Activated gamma-delta T cell treated with anti-CD3 and anti-CD28 coated beads, Interleukin-2, amount 50 U/mL, for 16 hours (primary cell): Measurements from ENCODE around the gene MEF2D.

Experiments used
- DNase-seq: peaks from one replicate; pipeline ENCODE4 v3.0.0-alpha.2; 2020; ENCODE audit warnings: low read depth

Gene MEF2D

DNA sequence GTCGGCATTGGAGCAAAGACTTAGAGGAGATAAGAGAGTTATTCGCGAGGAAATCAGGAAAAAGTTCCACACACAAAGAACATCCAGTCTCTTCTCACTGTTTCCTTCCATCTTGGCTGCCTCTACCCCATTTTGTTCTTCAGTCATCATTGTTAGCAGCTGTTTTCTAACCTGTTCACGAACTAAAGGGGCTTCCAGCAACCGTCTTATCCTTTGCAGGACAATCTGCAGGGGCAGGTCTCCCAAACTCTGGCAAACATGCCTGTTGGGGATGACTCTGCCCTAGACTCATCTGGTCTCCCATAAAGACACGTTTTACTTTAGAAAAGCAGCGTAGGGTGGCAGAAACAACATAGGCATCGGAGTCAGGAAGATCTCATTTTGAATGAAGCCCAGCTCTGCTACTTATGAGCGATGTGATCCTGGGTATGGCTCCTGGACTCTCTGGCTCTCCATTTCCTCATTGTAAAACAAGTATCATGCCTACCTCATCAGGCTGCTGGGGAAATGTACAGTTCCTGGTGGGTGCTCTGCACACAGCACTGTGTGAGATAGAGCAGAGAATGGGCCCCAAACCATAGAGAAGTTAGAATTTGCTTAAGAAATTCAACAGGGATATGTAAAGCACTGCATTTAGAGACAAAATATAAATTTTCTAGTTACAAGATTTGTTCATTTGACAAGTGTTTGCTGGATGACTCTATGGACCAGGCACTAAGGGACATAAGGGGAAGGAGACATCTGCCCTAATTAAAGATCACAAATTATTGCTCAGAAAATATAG, 59.7 kb downstream of the MEF2D start:
- no peak for DNase-seq

DNA sequence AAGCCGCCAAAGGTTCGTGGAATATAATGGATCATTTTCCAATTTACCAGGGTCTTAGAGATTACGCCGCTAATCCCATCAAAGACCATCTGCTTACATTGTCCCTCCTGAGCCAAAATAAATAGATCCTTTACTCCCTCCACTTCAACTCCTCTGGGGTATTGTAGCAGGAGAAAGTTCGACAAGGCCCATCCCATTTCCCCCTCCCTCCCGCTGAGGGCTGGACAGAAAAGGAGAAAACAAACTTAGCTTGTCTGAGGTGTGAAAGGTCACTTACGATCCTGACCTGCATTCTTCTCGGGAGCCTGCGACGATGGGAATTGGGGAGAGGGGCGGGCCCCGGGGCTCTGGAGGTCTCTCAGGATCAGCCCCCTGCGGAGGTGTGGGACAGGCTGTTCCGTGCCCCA, 60.8 kb downstream of the MEF2D start:
- DNase-seq: no peak

- DNase-seq: no peak
Measured at GRCh38 chr1:156439036-156439776, 61.4 kb downstream of the MEF2D start.

GRCh38 chr1:156438278-156438987, 62.1 kb downstream of the MEF2D start:
- no peak for DNase-seq

DNA sequence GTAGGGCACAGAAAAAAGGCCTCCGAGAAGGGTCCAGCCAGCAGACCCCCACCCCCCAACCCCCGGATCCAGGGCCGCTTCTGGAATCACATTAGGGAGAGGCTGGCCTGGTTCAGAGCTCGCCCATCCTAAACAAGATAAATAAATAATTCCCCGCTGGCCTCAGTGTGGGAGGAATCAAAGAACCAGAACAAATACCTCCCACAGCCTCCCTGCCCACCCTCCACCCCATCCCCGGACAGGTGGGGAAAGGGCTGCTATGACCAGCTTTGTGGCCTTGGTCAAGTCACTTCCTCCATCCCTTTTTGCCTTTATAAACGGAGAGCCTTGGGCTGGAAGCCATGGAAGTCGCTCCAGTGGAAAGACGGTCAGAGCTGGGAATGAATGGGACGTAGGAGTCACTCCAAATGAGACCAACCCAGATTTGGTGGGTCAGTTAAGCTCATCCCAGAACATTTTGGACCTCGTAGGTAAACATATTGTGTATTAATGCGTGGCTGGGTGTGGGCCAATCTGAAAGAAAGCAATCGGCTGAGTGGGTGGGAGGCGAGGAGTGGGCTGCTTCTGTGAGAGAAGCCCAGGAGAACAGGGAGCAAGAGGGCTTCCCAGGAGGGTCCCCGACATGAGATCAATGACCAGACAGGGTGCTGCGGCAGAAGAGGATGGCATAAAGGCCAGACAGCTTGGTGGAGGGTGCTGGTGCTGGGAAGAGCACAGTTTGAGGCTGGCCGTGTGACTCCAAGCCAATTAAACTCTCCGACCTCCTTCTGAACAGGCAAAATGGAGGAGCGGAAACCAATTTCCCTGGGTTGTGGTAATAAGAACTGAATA, 63.3 kb downstream of the MEF2D start:
- DNase-seq: no peak

- no peak for DNase-seq
Measured at GRCh38 chr1:156436141-156437036, 64.2 kb downstream of the MEF2D start.

DNA sequence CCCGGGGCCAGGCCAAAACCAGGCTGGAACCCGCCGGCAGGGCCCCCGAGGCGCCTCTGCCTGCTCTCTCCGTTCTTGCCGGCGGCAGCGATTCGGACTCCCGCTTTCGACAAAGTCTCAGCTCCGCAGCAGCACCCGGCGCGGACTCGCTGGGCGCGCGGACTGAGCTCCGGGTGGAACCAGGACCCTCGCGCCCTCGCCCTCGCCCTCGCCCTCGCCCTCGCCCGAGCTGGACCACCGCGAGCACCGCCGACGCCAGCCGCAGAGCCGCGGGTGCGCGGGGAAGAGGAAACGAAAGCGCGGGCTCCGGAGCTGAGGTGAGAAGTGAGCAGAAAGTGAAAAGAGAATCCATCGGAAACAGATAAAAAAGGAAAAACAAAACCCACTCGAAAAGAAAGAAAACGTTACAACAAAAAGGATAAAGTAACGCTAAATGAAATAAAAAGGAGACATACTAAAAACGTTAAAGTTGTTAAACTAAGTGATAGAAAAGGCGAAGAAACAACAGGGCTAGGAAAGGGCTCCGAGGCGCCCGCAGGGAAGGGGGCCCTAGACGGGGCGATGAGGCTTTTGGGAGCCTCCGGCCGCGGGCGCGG, 64.9 kb downstream of the MEF2D start:
- DNase-seq: no peak

DNA sequence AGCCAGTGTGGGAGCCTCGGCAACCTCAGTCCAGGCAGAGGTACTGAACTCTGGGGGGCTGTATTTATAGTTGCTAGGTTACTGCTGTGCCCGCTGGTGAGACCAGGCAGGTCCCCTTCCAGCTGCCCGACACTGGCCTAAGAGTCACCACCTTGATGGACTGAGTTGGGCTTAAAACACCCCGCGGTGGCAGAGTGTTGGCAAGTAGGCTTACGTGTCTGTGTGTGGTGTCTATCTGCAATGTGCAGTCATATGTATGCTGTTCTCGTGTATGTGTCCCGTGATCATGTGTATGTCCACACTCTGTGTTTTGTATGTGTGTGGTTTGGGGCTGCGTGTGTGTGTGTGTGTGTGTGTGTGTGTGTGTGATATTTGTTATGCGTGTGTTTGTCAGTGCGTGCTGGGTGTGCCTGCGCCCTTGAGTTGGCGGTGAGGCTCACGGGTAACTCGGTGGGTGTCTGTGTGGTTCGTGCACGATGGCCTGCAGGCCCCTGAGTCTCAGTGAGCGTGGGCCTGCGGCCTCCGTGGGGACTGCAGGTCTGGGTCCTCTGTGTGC, 65.5 kb downstream of the MEF2D start:
- DNase-seq: no peak

DNA sequence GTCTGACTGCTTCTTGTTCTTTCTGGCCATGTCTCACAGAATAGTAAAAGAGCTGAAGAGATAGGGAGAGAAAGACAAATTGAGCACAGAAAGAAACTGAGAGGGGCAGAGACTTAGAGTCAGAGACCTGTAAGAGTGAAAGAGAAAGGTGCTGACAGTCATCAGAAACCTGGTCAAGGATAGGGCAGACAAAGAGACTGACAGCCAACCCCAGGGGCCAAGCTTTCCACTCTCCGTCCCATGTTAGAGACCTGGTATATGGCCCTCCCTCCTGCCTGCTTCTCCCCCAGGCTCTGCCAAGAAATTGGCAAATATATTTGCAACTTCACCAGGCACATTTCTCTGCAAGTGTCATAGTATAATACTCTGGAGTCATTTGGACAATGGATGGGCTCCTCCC, 67.0 kb downstream of the MEF2D start:
- no peak for DNase-seq

DNA sequence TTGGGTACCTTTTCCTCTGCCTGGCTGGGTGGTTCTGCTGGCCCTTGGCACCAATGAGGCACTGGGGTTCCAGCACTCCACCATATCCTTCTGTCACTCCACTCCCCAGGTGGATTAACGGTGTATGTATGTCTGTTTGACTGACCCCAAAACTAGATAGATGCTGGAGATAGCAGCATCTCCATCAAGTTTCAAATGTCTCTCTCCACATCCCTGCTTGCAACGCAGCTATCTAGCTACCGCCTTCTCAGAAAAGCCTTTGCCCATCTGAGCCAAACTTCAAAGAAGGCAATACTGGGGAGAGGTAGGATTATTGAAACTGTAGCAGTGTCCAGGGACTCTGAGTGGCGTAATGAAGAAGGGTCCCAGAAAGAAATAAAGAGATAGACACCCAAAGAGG, 67.5 kb downstream of the MEF2D start:
- no peak for DNase-seq

GRCh38 chr1:156432669-156433018, 67.9 kb downstream of the MEF2D start:
- no peak for DNase-seq

DNA sequence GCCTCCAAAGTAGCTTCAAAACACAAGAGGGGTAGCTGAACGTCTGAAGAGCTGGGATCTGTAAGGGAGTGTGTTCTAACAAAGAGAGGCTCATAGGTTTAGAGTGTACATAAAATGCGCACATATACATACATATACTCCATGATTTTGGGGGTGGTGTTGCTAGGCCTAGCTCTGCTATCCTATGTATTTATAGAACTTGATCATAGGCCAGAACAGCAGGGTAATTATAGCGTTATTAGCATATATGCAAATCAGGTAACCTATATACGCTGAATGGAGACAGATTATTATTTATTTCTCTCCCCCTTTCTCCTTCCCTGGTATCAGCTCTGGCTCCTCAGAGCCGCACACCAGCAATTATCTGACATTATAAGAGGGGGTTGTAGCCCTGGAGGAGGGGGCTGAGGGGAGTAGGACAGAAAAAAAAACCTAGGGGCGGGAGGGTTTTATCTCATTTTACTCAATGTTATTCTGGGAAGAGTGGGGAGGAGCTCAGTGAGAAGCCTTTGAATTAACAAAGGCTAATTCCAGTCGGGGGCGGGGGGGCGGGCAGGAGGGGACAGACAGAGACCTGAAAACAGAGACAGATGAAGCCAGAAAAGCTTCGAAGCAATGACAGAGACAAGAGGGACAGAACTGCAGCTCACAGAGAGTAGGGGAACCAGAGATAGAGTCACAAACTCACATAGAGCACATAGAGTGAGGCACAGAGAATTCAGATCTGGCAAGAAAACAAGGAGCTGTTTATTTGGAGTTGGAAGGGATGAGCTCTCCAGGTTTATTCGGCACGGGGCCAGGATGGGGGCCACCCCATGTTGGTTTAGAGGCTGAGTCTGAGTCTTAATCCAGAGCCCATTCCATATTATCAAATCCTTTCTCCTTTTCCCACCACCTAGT, 68.6 kb downstream of the MEF2D start:
- DNase-seq: no peak

DNA sequence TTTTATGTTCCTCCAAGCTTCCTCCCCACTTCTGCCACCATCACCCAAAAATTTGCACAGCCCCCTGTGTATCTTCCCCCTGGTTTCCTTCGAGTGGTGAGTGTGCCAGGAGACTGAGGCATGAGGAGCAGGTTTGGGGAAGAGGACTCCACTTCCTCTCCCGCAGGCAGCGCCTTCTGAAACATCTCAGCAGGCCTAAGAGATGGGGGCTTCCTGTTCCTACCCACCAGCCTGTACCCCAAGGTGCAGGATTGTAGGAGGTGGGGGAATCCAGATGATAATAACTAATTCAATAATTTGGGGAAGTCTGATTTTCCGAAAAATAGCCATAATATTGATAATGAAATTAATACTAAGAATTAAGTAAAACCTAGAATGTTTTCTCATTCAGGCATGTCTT, 69.2 kb downstream of the MEF2D start:
- no peak for DNase-seq

GRCh38 chr1:156430866-156431265, 69.7 kb downstream of the MEF2D start:
- DNase-seq: no peak

- DNase-seq: no peak
Measured at GRCh38 chr1:156430303-156430702, 70.3 kb downstream of the MEF2D start.

- DNase-seq: no peak
Measured at GRCh38 chr1:156429313-156430060, 71.1 kb downstream of the MEF2D start.

- DNase-seq: no peak
Measured at GRCh38 chr1:156428746-156429288, 71.8 kb downstream of the MEF2D start.

DNA sequence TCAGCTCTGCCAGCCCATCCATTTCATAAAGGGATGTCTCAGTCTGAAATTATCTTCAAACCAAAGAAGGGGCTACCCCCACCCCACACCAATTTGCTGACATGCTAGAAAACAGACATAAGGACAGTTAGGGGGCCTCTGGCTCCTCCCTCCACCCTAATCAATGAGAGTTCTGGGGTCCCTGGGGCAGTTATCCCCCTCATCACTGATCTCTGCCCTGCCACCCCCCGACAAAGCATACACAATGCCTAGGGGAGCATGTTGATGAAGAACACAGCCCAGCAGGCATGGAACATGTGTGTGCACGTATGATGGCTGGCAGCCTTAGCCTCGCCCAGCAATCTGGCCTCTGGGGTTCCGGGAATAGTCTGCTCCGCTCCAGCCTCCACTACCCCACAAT, 72.6 kb downstream of the MEF2D start:
- no peak for DNase-seq
